Heart right ventricle (tissue), 16 donors: Measurements from ENCODE around the gene MRPS7. TPM values are rescaled to one million over a fixed set of nuclear protein-coding genes. Genes with fewer than 3 reads are reported as not detected.
A peak's percentile ranks its signal among the peaks of the same experiment; 100 is the strongest.

Source experiments
- ATAC-seq, 8 donors: fragments of 200-7000 bp; cut with Tn5 transposase; one replicate each; pipeline ENCODE4 v1.9.1; 2020; ENCODE audit warnings: mild to moderate bottlenecking in 8 of 8, moderate library complexity in 8 of 8, moderate number of reproducible peaks in 1 of 8
- DNase-seq, 2 donors: peaks; one replicate each; pipeline ENCODE4 v3.0.0-alpha.2; 2020
- H3K27ac ChIP-seq, 10 donors: fragments of 200-600 bp; sonication (generic) in 2 of 10; one replicate each; pipeline versions ENCODE4 v1.5.0 to v1.8.0; 2020 to 2022; ENCODE audit warnings: mild to moderate bottlenecking in 3 of 10
- H3K27me3 ChIP-seq, 7 donors: fragments of 200-600 bp; one replicate each; pipeline ENCODE4 v1.8.0; 2021 to 2022; ENCODE audit warnings: mild to moderate bottlenecking in 2 of 7
- H3K36me3 ChIP-seq, 9 donors: fragments of 200-600 bp; sonication (generic) in 1 of 9; one replicate each; pipeline versions ENCODE4 v1.5.0 to v1.8.0; 2020 to 2022; ENCODE audit warnings: mild to moderate bottlenecking in 2 of 9
- H3K4me1 ChIP-seq, 9 donors: fragments of 200-600 bp; sonication (generic) in 1 of 9; one replicate each; pipeline versions ENCODE4 v1.5.0 to v1.8.0; 2020 to 2022; ENCODE audit warnings: mild to moderate bottlenecking in 4 of 9
- H3K4me3 ChIP-seq, 10 donors: fragments of 200-600 bp; sonication (generic) in 2 of 10; one replicate each; pipeline versions ENCODE4 v1.5.0 to v1.8.0; 2020 to 2022; ENCODE audit warnings: mild to moderate bottlenecking in 7 of 10, moderate library complexity in 2 of 10
- H3K9me3 ChIP-seq, 11 donors: fragments of 200-600 bp in 10 of 11; sonication (generic) in 2 of 11; one replicate each; pipeline versions ENCODE4 v1.5.0 to v1.8.0; 2013 to 2022; ENCODE audit warnings: mild to moderate bottlenecking in 2 of 11, control low read depth in 1 of 11, moderate library complexity in 1 of 11
- CTCF ChIP-seq, 9 donors: fragments of 200-600 bp; sonication (generic) in 2 of 9; IDR thresholded peaks; one replicate each; pipeline versions ENCODE4 v1.5.0 to v1.8.0; 2021 to 2022; ENCODE audit warnings: antibody characterized with exemption in 9 of 9, mild to moderate bottlenecking in 5 of 9, moderate library complexity in 1 of 9
- WGBS, 2 donors: extraction: QIAGEN DNeasy Blood & Tissue Kit; methylation state at CpG; one replicate each; pipeline ENCODE4 v1.1.7; 2013; ENCODE audit warnings: inconsistent platforms in 1 of 2; 5-methylcytosine and 5-hydroxymethylcytosine counted together
- intact Hi-C, 10 donors: fragments of 100-400 bp; cut with DNase I; formaldehyde crosslinking; loops; one replicate each; pipeline versions ENCODE4 v1.11.1 to v1.14.2; 2022
- polyA plus RNA-seq, 2 donors: library from polyadenylated mRNA; stranded (reverse); fragments of 200-250 nt; gene quantifications; one replicate each; pipeline ENCODE4 v1.2.3, GENCODE V29; 2013
- total RNA-seq, 10 donors: library from RNA; stranded (reverse); fragmentation: NEBNext Ultra II Directional in 3 of 10; extraction: Animal tissue kit (Norgen Biotek cat#: 25700) in 3 of 10; gene quantifications; one replicate each; pipeline versions ENCODE4 v1.2.1 to v1.2.4, GENCODE V29; 2021 to 2023
- donor health status: Arrhythmogenic right ventricular cardiomyopathy.
- donor health status: ischemic (EF 13 %, LVEDD 7.1; RV severe dilation, severe dysfunction).
- donor health status: healthy with polysubstance abuse.
- donor health status: DM: no; HTN: yes; CAD: no.
- donor health status: DM: no; HTN: no; CAD: no.
- donor health status: ischemic (EF 25% LVEDD 6.9; RV normal size, moderate dysfunction).
- donor health status: ischemic (EF 25% LVEDD 5.7; RV mildly dilated, moderate dysfunction).
- donor health status: healthy.
- donor health status: DM: yes; HTN: yes; CAD: no.
- donor health status: Ischemic cardiomyopathy.
- donor health status: ischemic (EF 35%, LVEDD 5.7; RV mildly dilated, moderate dysfunction).
- donor health status: nonischemic (EF 11% LVEDD 7.7; RV severe dilation, severe dysfunction).
- donor health status: DM: yes; HTN: yes; CAD: no.
- donor health status: PGD.
- donor health status: ischemic (EF 29% LVEDD 5.4; RV normal size, mild dysfunction).
- donor health status: nonischemic (EF 23%, LVEDD 6.1; RV moderate dilation, normal function).

MRPS7 gene
- total and polyA plus RNA-seq, 12 donors: 98.9 to 179 (median 144) TPM

DNA sequence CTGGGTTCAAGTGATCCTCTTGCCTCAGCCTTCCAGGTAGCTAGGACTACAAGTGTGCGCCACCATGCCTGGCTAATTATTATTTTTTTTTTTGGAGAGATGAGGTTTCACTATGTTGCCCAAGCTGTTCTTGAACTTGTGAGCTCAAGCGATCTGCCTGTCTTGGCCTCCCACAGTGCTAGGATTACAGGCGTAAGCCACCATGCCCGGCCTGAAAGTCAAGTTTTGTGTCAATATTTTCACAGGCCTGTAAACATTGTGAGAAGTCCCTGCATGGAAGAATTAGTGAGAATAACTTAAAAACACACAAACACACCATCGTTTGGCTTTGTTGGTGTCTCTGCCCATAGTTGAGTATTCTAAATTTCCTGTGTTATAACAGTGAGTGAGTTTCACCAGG is 34.0 kb upstream of the MRPS7 start:
- no peaks in the 10 kb centered on the region for H3K27me3 ChIP-seq
- TF ChIP-seq CTCF (IDR thresholded peaks at IDR 0.05): no peak
- intact Hi-C loops: no loop called here
- no peak overlapping the region for H3K4me3 ChIP-seq
- H3K36me3 ChIP-seq: peaks cover 0 to 100% (median 41%) of the 10 kb centered on the region in 9 donors
- peaks cover 0 to 15% (median 0%) of the 10 kb centered on the region in 9 donors for H3K4me1 ChIP-seq
- H3K9me3 ChIP-seq: no peaks in the 10 kb centered on the region
- 90% methylated on average over 5 of the region's 5 CpGs for WGBS, 2 donors
- ATAC-seq (no peak), DNase-seq (no peak)
- H3K27ac ChIP-seq: peak overlapping the region in 2 of 10 donors; percentile 44 to 84

DNA sequence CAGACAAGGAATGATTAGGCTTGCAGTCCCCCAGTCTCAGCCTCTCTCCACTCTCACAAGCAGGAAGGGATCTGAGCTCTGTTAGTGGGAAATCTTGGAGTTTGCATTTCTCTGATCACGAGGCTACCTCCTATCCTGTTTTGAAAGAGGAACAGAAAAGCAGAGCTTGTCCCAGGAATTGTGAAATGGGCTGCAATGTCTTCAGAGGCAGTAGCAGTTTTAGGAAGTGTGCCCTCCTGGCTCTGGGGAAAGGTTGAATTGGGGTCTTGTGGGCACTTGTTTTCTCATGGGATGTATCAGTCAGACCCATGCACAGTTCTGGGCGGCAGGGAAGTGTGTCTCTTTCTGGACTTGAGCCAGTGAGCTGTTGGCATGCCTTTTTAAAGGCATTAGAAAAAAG is 33.4 kb upstream of the MRPS7 start:
- 59 to 67% methylated on average over 2 of the region's 2 CpGs for WGBS, 2 donors
- Histone ChIP-seq H3K4me3 (no peak overlapping the region), H3K27me3 (no peaks in the 10 kb centered on the region), H3K27ac (peak overlapping the region in 5 of 10 donors; percentile 4 to 84 (median 48)), H3K36me3 (peaks cover 0 to 100% (median 44%) of the 10 kb centered on the region in 9 donors), H3K9me3 (no peaks in the 10 kb centered on the region), H3K4me1 (peaks cover 0 to 15% (median 0%) of the 10 kb centered on the region in 9 donors)
- DNase-seq (no peak), ATAC-seq (peak in 7 of 8 donors; percentile 47 to 73 (median 62))
- intact Hi-C loops: no loop called here
- TF ChIP-seq CTCF (IDR thresholded peaks at IDR 0.05): no peak

DNA sequence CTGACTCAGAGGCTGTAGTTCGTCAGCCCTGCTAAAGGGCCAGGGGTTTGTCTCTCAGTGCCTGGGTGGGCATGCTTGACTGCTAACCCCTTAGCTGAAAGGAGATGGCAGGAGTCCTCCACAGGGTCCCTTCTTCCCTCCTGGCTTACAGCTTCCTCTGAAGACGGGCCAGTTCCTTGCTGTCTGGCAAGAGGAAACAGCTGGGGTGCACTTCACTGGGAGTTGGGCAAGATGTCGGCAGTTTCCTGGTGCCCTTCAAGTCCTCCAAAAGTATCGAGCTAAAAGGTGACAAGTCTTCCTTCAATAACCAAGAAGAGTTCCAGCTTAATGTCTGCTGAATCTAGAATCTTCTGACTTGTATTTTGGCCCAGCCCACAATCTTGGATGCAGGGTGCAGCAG is 32.8 kb upstream of the MRPS7 start:
- H3K9me3 ChIP-seq: no peaks in the 10 kb centered on the region
- no peaks in the 10 kb centered on the region for H3K27me3 ChIP-seq
- 75 to 76% methylated on average over 4 of the region's 4 CpGs for WGBS, 2 donors
- no peak overlapping the region for H3K4me3 ChIP-seq
- peaks cover 0 to 15% (median 0%) of the 10 kb centered on the region in 9 donors for H3K4me1 ChIP-seq
- DNase-seq: no peak
- H3K27ac ChIP-seq: peak overlapping the region in 5 of 10 donors; percentile 4 to 84 (median 48)
- intact Hi-C loops: no loop called here
- no peak for TF ChIP-seq CTCF (IDR thresholded peaks at IDR 0.05)
- peaks cover 0 to 100% (median 44%) of the 10 kb centered on the region in 9 donors for H3K36me3 ChIP-seq
- peak in 6 of 8 donors; percentile 37 to 69 (median 51) for ATAC-seq

DNA sequence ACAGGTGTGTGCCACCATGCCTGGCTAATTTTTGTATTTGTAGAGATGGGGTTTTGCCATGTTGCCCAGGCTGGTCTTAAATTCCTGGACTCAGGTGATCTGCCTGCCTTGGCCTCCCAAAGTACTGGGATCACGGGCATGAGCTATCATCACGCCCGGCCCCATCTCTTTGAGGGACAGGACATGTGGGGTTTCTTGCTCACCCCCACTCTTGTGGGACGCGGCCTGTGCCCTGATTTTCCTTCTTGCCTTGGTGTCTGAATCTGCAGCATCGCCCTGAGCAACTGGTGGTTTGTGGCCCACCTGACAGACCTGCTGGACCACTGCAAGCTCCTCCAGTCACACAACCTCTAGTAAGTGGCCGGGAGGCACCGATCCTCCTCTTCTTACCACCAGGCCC is 30.6 kb upstream of the MRPS7 start:
- peaks cover 0 to 15% (median 0%) of the 10 kb centered on the region in 9 donors for H3K4me1 ChIP-seq
- ATAC-seq (no peak), DNase-seq (no peak)
- no peaks in the 10 kb centered on the region for H3K27me3 ChIP-seq
- H3K4me3 ChIP-seq: no peak overlapping the region
- no peak for TF ChIP-seq CTCF (IDR thresholded peaks at IDR 0.05)
- intact Hi-C loops: no loop called here
- no peak overlapping the region for H3K27ac ChIP-seq
- H3K36me3 ChIP-seq: peaks cover 0 to 100% (median 43%) of the 10 kb centered on the region in 9 donors
- H3K9me3 ChIP-seq: no peaks in the 10 kb centered on the region
- WGBS, 2 donors: 99% methylated on average over 8 of the region's 8 CpGs
